PC-3 (cell line): ENCODE measurements around the gene SLC38A3. TPM values are rescaled to one million over a fixed set of nuclear protein-coding genes. Genes with fewer than 3 reads are reported as not detected.

Experiments
- ATAC-seq: fragments of 200-7000 bp; cut with Tn5 transposase; 2 replicates; pipeline ENCODE4 v1.9.1; 2020; ENCODE audit warnings: mild to moderate bottlenecking, moderate library complexity
- Bru-seq: library from RNA; stranded (reverse); fragments of 400-500 nt; gene quantifications from one replicate; lab custom pipeline; 2021; lab: Mats Ljungman, UMichigan
- BruChase-seq, 2 experiments: library from RNA; stranded (reverse); fragments of 400-500 nt; gene quantifications; one replicate each; lab custom pipeline; 2021; lab: Mats Ljungman, UMichigan
- BruUV-seq: library from RNA; stranded (reverse); fragments of 400-500 nt; replicated peaks from 2 replicates; lab custom pipeline; 2021; lab: Mats Ljungman, UMichigan
- CTCF ChIA-PET: fragments of 300-600 bp; sonication (Branson Sonifier 250); formaldehyde crosslinking; loops from one replicate; lab custom pipeline; 2022; ENCODE audit warnings: antibody characterized with exemption; lab: Charles Lee
- POLR2A ChIA-PET: fragments of 300-600 bp; sonication (Branson Sonifier 250); formaldehyde crosslinking; loops from one replicate; lab custom pipeline; 2022; ENCODE audit warnings: antibody characterized with exemption; ENCODE audit not compliant: unreplicated experiment; lab: Charles Lee
- DNase-seq: peaks from one replicate; pipeline ENCODE4 v3.0.0-alpha.2; 2015
- H2AFZ ChIP-seq: fragments of 300-600 bp; sonication (generic); 2 replicates; pipeline ENCODE4 v1.6.0; 2016; ENCODE audit warnings: antibody characterized with exemption, low read length
- H3F3A ChIP-seq: fragments of 300-600 bp; sonication (generic); one replicate; pipeline ENCODE4 v1.6.0; 2017; ENCODE audit warnings: antibody characterized with exemption, low read length, control low read depth, mild to moderate bottlenecking; ENCODE audit not compliant: unreplicated experiment
- H3K27ac ChIP-seq: fragments of 300-600 bp; sonication (generic); 2 replicates; pipeline ENCODE4 v1.5.1; 2016; ENCODE audit warnings: mild to moderate bottlenecking, low read length
- H3K27me3 ChIP-seq: fragments of 300-600 bp; sonication (generic); 2 replicates; pipeline ENCODE4 v1.6.1; 2016; ENCODE audit warnings: low read length, mixed read lengths
- H3K36me3 ChIP-seq: fragments of 300-600 bp; sonication (generic); 2 replicates; pipeline ENCODE4 v1.6.1; 2016; ENCODE audit warnings: low read depth, mixed run types, low read length, mixed read lengths
- H3K4me1 ChIP-seq: fragments of 300-600 bp; sonication (generic); 2 replicates; pipeline ENCODE4 v1.5.1; 2016; ENCODE audit warnings: low read length; ENCODE audit not compliant: insufficient read depth
- H3K4me2 ChIP-seq: fragments of 300-600 bp; sonication (generic); 2 replicates; pipeline ENCODE4 v1.6.0; 2016; ENCODE audit warnings: low read length
- H3K4me3 ChIP-seq: fragments of 300-600 bp; sonication (generic); 2 replicates; pipeline ENCODE4 v1.5.1; 2016; ENCODE audit warnings: mild to moderate bottlenecking, low read length, mixed read lengths
- H3K79me2 ChIP-seq: fragments of 300-600 bp; sonication (generic); 2 replicates; pipeline ENCODE4 v1.6.1; 2017; ENCODE audit warnings: low read length, mixed read lengths
- H3K9ac ChIP-seq: fragments of 300-600 bp; sonication (generic); 2 replicates; pipeline ENCODE4 v1.6.0; 2016; ENCODE audit warnings: mild to moderate bottlenecking, low read length
- H3K9me2 ChIP-seq: fragments of 300-600 bp; sonication (generic); replicated peaks from 2 replicates; pipeline ENCODE4 v1.6.1; 2016; ENCODE audit warnings: mixed run types, low read length, mixed read lengths
- H3K9me3 ChIP-seq: fragments of 300-600 bp; sonication (generic); 2 replicates; pipeline ENCODE4 v1.6.1; 2016; ENCODE audit warnings: low read length, mixed read lengths
- H4K20me1 ChIP-seq: fragments of 300-600 bp; sonication (generic); 2 replicates; pipeline ENCODE4 v1.6.1; 2016; ENCODE audit warnings: low read length, mixed read lengths
- EZH2 ChIP-seq: fragments of 300-600 bp; sonication (generic); IDR thresholded peaks from one replicate; pipeline ENCODE4 v1.6.1; 2017; ENCODE audit warnings: antibody characterized with exemption, mild to moderate bottlenecking, low read length; ENCODE audit not compliant: unreplicated experiment
- EZH2phosphoT487 ChIP-seq: fragments of 300-600 bp; sonication (generic); IDR thresholded peaks from 2 replicates; pipeline ENCODE4 v1.6.1; 2018; ENCODE audit warnings: mild to moderate bottlenecking, antibody characterized with exemption, low read length, borderline replicate concordance
- intact Hi-C: fragments of 100-400 bp; cut with micrococcal nuclease; formaldehyde crosslinking; loops from 2 replicates; pipeline ENCODE4 v1.9.0; 2023
- long read RNA-seq: library from polyadenylated mRNA; unstranded; transcript quantifications from one replicate; pipeline ENCODE4 v2.0.0, GENCODE V29; 2021; ENCODE audit not compliant: unreplicated experiment
- total RNA-seq: library from RNA; depleted of rRNA; stranded (reverse); fragments of >200 nt; gene quantifications from 2 replicates; pipeline ENCODE4 v1.2.3, GENCODE V29; 2014; rRNA removed
- TF ChIP-seq, protein P1 (sequence below): fragments of 300-600 bp; sonication (generic); conservative IDR thresholded peaks from 2 replicates; pipeline ENCODE4 v1.5.1; 2017; ENCODE audit warnings: antibody characterized with exemption, low read depth, mild to moderate bottlenecking, low read length

SLC38A3 gene
- total RNA-seq: 0.17 and 3.3 TPM in 2 replicates
- Bru-seq, nascent RNA: percentile 12 among the genes with signal in this experiment
- BruChase-seq, experiment 1, labeled RNA remaining after a 6-hour chase: percentile 38 among the genes with signal in this experiment
- percentile 22 among the genes with signal in this experiment for BruChase-seq, experiment 2, labeled RNA remaining after a 2-hour chase
- long read RNA-seq: 0 reads

DNA sequence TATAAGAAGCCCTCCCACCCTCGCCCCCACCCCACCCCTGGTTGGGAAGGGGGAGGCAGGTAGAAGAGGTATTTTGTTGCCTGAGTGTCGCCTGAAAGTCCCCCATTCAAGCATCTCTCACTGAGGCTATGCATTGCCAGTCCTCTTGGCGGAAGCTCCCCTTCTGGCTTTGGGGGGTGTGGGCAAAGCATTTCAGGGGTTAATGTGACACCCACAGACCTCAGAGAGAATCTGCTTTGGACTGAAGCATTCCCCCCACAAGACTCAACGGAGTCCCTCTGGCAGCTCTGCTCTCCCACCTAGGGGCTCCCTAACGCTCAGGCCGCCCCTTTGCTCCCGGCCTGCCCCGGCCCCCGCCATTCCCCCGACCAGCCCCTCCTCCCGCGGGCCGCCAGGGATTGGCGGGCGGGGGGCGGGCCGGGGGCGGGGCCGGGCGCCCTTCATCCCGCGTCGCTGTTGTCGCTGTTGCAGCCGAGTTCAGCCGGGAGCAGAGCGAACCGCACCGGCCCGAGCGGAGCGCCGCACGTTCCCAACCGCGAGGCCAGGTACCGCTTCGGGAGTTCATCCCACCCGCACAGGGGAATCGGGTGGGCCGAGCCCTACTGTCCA lies at the start of gene SLC38A3:
Gene SLC38A3 (plus strand): TSS at position 468 of the 609 bp plus-strand sequence. CDS start 8,929 bp downstream, outside the sequence.
- no peak for DNase-seq
- Histone ChIP-seq H3K9me3 (no peaks in the 10 kb centered on the region), H3K79me2 (no peaks in the 10 kb centered on the region), H3K27me3 (0 out of 2 replicates have a peak, but pooled peaks cover 10% of the 10 kb centered on the region), H3F3A (no peaks in the 10 kb centered on the region), H3K4me1 (no peaks in the 10 kb centered on the region), H3K27ac (no peak within 1 kb of the TSS), H2AFZ (peak within 1 kb of the TSS; percentile 57; the same call in 1 of the 2 replicates), H4K20me1 (no peaks in the 10 kb centered on the region), H3K4me3 (peak within 1 kb of the TSS; percentile 55), H3K9me2 (no peaks in the 10 kb centered on the region), H3K9ac (no peak within 1 kb of the TSS), H3K36me3 (no peaks in the 10 kb centered on the region), H3K4me2 (peak within 1 kb of the TSS; percentile 72)
- TF ChIP-seq, protein P1, sequence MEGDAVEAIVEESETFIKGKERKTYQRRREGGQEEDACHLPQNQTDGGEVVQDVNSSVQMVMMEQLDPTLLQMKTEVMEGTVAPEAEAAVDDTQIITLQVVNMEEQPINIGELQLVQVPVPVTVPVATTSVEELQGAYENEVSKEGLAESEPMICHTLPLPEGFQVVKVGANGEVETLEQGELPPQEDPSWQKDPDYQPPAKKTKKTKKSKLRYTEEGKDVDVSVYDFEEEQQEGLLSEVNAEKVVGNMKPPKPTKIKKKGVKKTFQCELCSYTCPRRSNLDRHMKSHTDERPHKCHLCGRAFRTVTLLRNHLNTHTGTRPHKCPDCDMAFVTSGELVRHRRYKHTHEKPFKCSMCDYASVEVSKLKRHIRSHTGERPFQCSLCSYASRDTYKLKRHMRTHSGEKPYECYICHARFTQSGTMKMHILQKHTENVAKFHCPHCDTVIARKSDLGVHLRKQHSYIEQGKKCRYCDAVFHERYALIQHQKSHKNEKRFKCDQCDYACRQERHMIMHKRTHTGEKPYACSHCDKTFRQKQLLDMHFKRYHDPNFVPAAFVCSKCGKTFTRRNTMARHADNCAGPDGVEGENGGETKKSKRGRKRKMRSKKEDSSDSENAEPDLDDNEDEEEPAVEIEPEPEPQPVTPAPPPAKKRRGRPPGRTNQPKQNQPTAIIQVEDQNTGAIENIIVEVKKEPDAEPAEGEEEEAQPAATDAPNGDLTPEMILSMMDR: no peak
- TF ChIP-seq EZH2phosphoT487: no peak
- no peak for TF ChIP-seq EZH2
- ATAC-seq: peak; percentile 23
- no TSS peak for BruUV-seq
- CTCF ChIA-PET: no interaction called here
- intact Hi-C loops: no loop called here
- POLR2A ChIA-PET: no interaction called here

DNA sequence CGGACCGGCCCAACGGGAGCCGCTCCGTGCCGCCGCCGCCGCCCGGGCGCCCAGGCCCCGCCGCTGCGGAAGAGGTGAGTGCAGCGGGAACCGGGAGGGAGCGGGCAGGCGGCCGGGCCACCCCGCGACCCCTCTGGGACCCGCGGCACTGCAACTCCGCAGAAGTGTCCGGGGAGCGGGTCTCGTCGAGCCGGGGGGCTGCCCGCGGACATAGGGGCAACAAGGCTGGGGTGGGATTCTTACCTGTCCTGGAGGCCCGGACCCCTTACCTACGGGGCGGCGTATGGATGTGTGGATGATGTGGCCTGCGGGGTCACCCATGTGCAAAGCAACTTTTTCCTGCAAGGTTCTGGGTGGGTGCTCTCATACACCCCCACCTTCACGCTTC lies 49.6 kb upstream of the SLC38A3 start:
- no peak for ATAC-seq

More for the DNA sequence above, 49.6 kb upstream of the SLC38A3 start:
- peaks cover 34% of the 10 kb centered on the region for H3K79me2 ChIP-seq
- H3K9me3 ChIP-seq: no peaks in the 10 kb centered on the region
- no peak overlapping the region for H3K27ac ChIP-seq
- no peak for DNase-seq
- no peaks in the 10 kb centered on the region for H3F3A ChIP-seq
- H3K4me3 ChIP-seq: peak overlapping the region; percentile 81
- H4K20me1 ChIP-seq: 0 out of 2 replicates have a peak, but pooled peaks cover 10% of the 10 kb centered on the region
- H3K4me2 ChIP-seq: peak overlapping the region; percentile 98
- peaks cover 38% of the 10 kb centered on the region for H3K4me1 ChIP-seq
- no peak overlapping the region for H2AFZ ChIP-seq
- H3K9me2 ChIP-seq: no peaks in the 10 kb centered on the region
- intact Hi-C loops: loop anchor here (1.0 to 5.0 kb wide), 3 partner anchors 34 to 72 kb away; no protein-coding TSS in a partner anchor
- TF ChIP-seq, protein P1: no peak
- no peak for TF ChIP-seq EZH2
- no peak for TF ChIP-seq EZH2phosphoT487
- no peaks in the 10 kb centered on the region for H3K36me3 ChIP-seq
- H3K27me3 ChIP-seq: no peaks in the 10 kb centered on the region
- POLR2A ChIA-PET: interaction anchor here (0.7 kb wide), 1 partner anchor 10 kb away, joined by 8 read pairs; no protein-coding TSS in a partner anchor
- peak overlapping the region; percentile 82 for H3K9ac ChIP-seq
- CTCF ChIA-PET: no interaction called here
- no TSS peak for BruUV-seq
